ENCODE measurements around the gene SYT13. TPM values are rescaled to one million over a fixed set of nuclear protein-coding genes. Genes with fewer than 3 reads are reported as not detected.
A peak's percentile ranks its signal among the peaks of the same experiment; 100 is the strongest.
"Not testable (repeated sequence)": the region's sequence is repeated elsewhere in the genome, so short reads cannot be mapped to it uniquely, and the experiment has no call there.

The SYT13 gene
- total RNA-seq, 2 experiments from 2014 or later = not detected

GRCh38 chr11:45303316-45303715 is 17.2 kb upstream of the SYT13 start:
- CTCF ChIA-PET = interaction anchor here (1.3 kb wide), 1 partner anchor 51 kb away, joined by 3 read pairs; no protein-coding TSS in a partner anchor
- Mint-ChIP-seq H3K27me3 (peaks cover 3% of the 10 kb centered on the region), H3K4me1 (no peaks in the 10 kb centered on the region), H3K4me3 (no peak overlapping the region), H3K27ac (no peak overlapping the region), H3K36me3 (ENCODE audit: low read depth) (no peaks in the 10 kb centered on the region), H3K9me3 (no peaks in the 10 kb centered on the region)
- POLR2A ChIA-PET = no interaction called here
- DNase-seq = no peak

GRCh38 chr11:45301537-45302246 is 15.6 kb upstream of the SYT13 start:
- Mint-ChIP-seq H3K36me3 (ENCODE audit: low read depth) (no peaks in the 10 kb centered on the region), H3K27me3 (peaks cover 8% of the 10 kb centered on the region), H3K9me3 (no peaks in the 10 kb centered on the region), H3K4me1 (no peaks in the 10 kb centered on the region), H3K4me3 (no peak overlapping the region), H3K27ac (no peak overlapping the region)
- POLR2A ChIA-PET = no interaction called here
- no peak for DNase-seq
- CTCF ChIA-PET = interaction anchor here (0.6 kb wide), 1 partner anchor 12 kb away, joined by 3 read pairs; no protein-coding TSS in a partner anchor

GRCh38 chr11:45300715-45301114 is 14.6 kb upstream of the SYT13 start:
- DNase-seq = no peak

GRCh38 chr11:45298718-45299117 is 12.6 kb upstream of the SYT13 start:
- CTCF ChIA-PET = no interaction called here
- H3K4me3 Mint-ChIP-seq = no peak overlapping the region

More at GRCh38 chr11:45300715-45301114, 14.6 kb upstream of the SYT13 start:
- ChIA-PET POLR2A (no interaction called here), CTCF (interaction anchor here (1.5 kb wide), 1 partner anchor 13 kb away, joined by 3 read pairs; no protein-coding TSS in a partner anchor)
- H3K4me1 Mint-ChIP-seq = no peaks in the 10 kb centered on the region
- no peak overlapping the region for H3K27ac Mint-ChIP-seq
- no peaks in the 10 kb centered on the region for H3K36me3 Mint-ChIP-seq (ENCODE audit: low read depth)
- peaks cover 10% of the 10 kb centered on the region for H3K27me3 Mint-ChIP-seq
- no peaks in the 10 kb centered on the region for H3K9me3 Mint-ChIP-seq
- no peak overlapping the region for H3K4me3 Mint-ChIP-seq

GRCh38 chr11:45296075-45296474 is 9.9 kb upstream of the SYT13 start:
- DNase-seq = no peak
- no peaks in the 10 kb centered on the region for H3K36me3 Mint-ChIP-seq (ENCODE audit: low read depth)
- CTCF ChIA-PET = no interaction called here
- peaks cover 13% of the 10 kb centered on the region for H3K27me3 Mint-ChIP-seq
- no peaks in the 10 kb centered on the region for H3K4me1 Mint-ChIP-seq
- H3K27ac Mint-ChIP-seq = no peak overlapping the region
- no peak overlapping the region for H3K4me3 Mint-ChIP-seq
- H3K9me3 Mint-ChIP-seq = no peaks in the 10 kb centered on the region
- POLR2A ChIA-PET = no interaction called here

More at GRCh38 chr11:45298718-45299117, 12.6 kb upstream of the SYT13 start:
- Mint-ChIP-seq H3K36me3 (ENCODE audit: low read depth) (no peaks in the 10 kb centered on the region), H3K4me1 (no peaks in the 10 kb centered on the region), H3K27ac (no peak overlapping the region), H3K9me3 (no peaks in the 10 kb centered on the region), H3K27me3 (peaks cover 8% of the 10 kb centered on the region)
- no peak for DNase-seq
- POLR2A ChIA-PET = no interaction called here

- Mint-ChIP-seq H3K27me3 (peaks cover 26% of the 10 kb centered on the region), H3K9me3 (no peaks in the 10 kb centered on the region), H3K4me1 (no peaks in the 10 kb centered on the region), H3K27ac (no peak overlapping the region), H3K36me3 (ENCODE audit: low read depth) (no peaks in the 10 kb centered on the region), H3K4me3 (no peak overlapping the region)
- POLR2A ChIA-PET = no interaction called here
- CTCF ChIA-PET = no interaction called here
- DNase-seq = no peak
These were observed 8.4 kb upstream of the SYT13 start for GRCh38 chr11:45294499-45294898.

GRCh38 chr11:45293566-45294192 is 7.5 kb upstream of the SYT13 start:
- H3K27me3 Mint-ChIP-seq = peaks cover 31% of the 10 kb centered on the region
- CTCF ChIA-PET; H3K4me3 Mint-ChIP-seq; H3K4me1 Mint-ChIP-seq; POLR2A ChIA-PET; H3K27ac Mint-ChIP-seq; H3K36me3 Mint-ChIP-seq (ENCODE audit: low read depth); H3K9me3 Mint-ChIP-seq: not testable (repeated sequence)
- DNase-seq = peak; percentile 66

- POLR2A ChIA-PET = no interaction called here
- CTCF ChIA-PET = no interaction called here
- Mint-ChIP-seq H3K9me3 (no peaks in the 10 kb centered on the region), H3K27ac (no peak overlapping the region), H3K27me3 (peaks cover 49% of the 10 kb centered on the region), H3K4me3 (no peak overlapping the region), H3K4me1 (no peaks in the 10 kb centered on the region), H3K36me3 (ENCODE audit: low read depth) (no peaks in the 10 kb centered on the region)
- no peak for DNase-seq
These were observed 4.4 kb upstream of the SYT13 start for GRCh38 chr11:45290586-45290985.

GRCh38 chr11:45289369-45289768 is 3.2 kb upstream of the SYT13 start:
- H3K27ac Mint-ChIP-seq = no peak overlapping the region
- H3K36me3 Mint-ChIP-seq (ENCODE audit: low read depth) = no peaks in the 10 kb centered on the region
- no peak overlapping the region for H3K4me3 Mint-ChIP-seq
- peaks cover 61% of the 10 kb centered on the region for H3K27me3 Mint-ChIP-seq
- POLR2A ChIA-PET = no interaction called here
- no peak for DNase-seq
- no peaks in the 10 kb centered on the region for H3K9me3 Mint-ChIP-seq
- CTCF ChIA-PET = no interaction called here
- H3K4me1 Mint-ChIP-seq = no peaks in the 10 kb centered on the region

- H3K36me3 Mint-ChIP-seq (ENCODE audit: low read depth) = no peaks in the 10 kb centered on the region
- no peak for DNase-seq
- POLR2A ChIA-PET = no interaction called here
- no peaks in the 10 kb centered on the region for H3K9me3 Mint-ChIP-seq
- no peak overlapping the region for H3K4me3 Mint-ChIP-seq
- no peaks in the 10 kb centered on the region for H3K4me1 Mint-ChIP-seq
- H3K27me3 Mint-ChIP-seq = peaks cover 71% of the 10 kb centered on the region
- CTCF ChIA-PET = interaction anchor here (1.2 kb wide), 1 partner anchor 363 kb away, joined by 3 read pairs; no protein-coding TSS in a partner anchor
- H3K27ac Mint-ChIP-seq = no peak overlapping the region
These were observed 2.2 kb upstream of the SYT13 start for GRCh38 chr11:45288339-45288738.

- DNase-seq = no peak
- ChIA-PET POLR2A (no interaction called here), CTCF (interaction anchor here (0.8 to 1.6 kb wide), 8 partner anchors 13 to 362 kb away, joined by 3 to 4 read pairs (median 3); no protein-coding TSS in a partner anchor)
- Mint-ChIP-seq H3K9me3 (no peaks in the 10 kb centered on the region), H3K36me3 (ENCODE audit: low read depth) (no peaks in the 10 kb centered on the region), H3K27me3 (peaks cover 76% of the 10 kb centered on the region), H3K4me3 (no peak overlapping the region), H3K4me1 (no peaks in the 10 kb centered on the region), H3K27ac (no peak overlapping the region)
These were observed 1.3 kb upstream of the SYT13 start for GRCh38 chr11:45287316-45287903.

- Mint-ChIP-seq H3K4me1 (no peaks in the 10 kb centered on the region), H3K27ac (no peak overlapping the region), H3K9me3 (no peaks in the 10 kb centered on the region), H3K27me3 (peaks cover 64% of the 10 kb centered on the region), H3K36me3 (ENCODE audit: low read depth) (no peaks in the 10 kb centered on the region), H3K4me3 (no peak overlapping the region)
- DNase-seq = no peak
- ChIA-PET CTCF (no interaction called here), POLR2A (no interaction called here)
These were observed 802 bp downstream of the SYT13 start for GRCh38 chr11:45285250-45285828.

GRCh38 chr11:45282081-45282480 is 4.1 kb downstream of the SYT13 start:
- peaks cover 51% of the 10 kb centered on the region for H3K27me3 Mint-ChIP-seq
- CTCF ChIA-PET = interaction anchor here (1.4 kb wide), 1 partner anchor 17 kb away, joined by 3 read pairs; no protein-coding TSS in a partner anchor

More at GRCh38 chr11:45282081-45282480, 4.1 kb downstream of the SYT13 start:
- no peak for DNase-seq
- peaks cover 6% of the 10 kb centered on the region for H3K9me3 Mint-ChIP-seq
- H3K4me1 Mint-ChIP-seq = no peaks in the 10 kb centered on the region
- POLR2A ChIA-PET = no interaction called here
- H3K36me3 Mint-ChIP-seq (ENCODE audit: low read depth) = no peaks in the 10 kb centered on the region
- H3K27ac Mint-ChIP-seq = no peak overlapping the region
- H3K4me3 Mint-ChIP-seq = no peak overlapping the region
